GM18870 (cell line): ENCODE data around the gene CAPN2.
"Not testable (repeated sequence)": the region's sequence is repeated elsewhere in the genome, so short reads cannot be mapped to it uniquely, and the experiment has no call there.

Experiments
- ATAC-seq: cut with Tn5 transposase; IDR thresholded peaks from one replicate; pipeline ENCODE4 v1.9.1; 2021; ENCODE audit warnings: moderate library complexity; ENCODE audit not compliant: unreplicated experiment

The CAPN2 gene

GRCh38 chr1:223784541-223784940 lies 72.2 kb downstream of the CAPN2 start:
- no peak for ATAC-seq

DNA sequence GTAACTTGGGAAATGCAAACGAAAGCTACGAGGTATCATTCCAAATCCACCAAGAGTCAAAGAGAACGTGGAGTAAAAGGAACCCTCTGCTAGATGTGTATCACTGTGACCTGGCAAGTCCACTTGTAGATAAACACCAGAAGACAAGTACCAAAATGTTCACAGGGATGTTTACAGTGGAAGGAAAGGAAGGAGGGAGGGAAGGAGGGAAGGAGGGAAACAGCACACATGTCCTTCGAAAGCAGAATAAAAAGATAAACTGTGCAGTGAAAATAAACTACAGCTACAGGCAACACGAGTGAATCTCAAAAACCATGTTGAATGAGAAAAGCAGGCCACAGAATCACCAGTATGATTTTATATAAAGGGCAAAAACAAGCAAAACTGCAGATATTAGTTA lies 73.5 kb downstream of the CAPN2 start:
- ATAC-seq = no peak

DNA sequence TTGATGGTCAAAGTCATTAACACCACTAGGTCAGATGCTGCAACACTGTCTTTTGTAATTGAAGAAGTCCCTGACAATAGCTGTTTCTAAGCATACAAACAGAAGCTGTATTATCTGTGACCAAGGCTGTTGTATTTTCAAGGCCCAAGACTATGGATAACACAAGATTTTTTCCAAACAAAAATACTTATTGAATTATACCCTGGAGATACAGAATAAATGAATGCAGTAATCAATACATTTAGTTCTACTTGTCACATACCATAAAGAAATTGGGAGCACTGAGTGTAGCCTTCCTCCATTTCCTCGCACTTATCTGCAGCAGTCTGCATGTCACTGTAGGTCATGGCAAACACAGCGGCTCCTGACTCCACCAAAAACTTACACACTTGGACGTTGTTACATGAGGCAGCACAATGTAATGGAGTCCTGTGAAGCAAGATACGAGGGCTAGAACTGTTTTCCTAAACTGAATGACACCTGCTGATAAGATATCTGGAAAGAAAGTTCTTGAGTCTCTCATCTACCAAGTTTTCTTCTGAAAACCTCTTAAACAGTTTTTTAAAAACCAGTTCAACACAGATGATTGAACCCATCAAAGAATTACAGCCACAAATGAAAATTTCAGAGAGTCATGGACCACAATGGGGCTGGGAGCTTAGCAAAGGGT lies 76.5 kb downstream of the CAPN2 start:
- no peak for ATAC-seq

GRCh38 chr1:223792046-223792445 lies 79.7 kb downstream of the CAPN2 start:
- no peak for ATAC-seq

- ATAC-seq = no peak
Observed at GRCh38 chr1:223793716-223794115, 81.4 kb downstream of the CAPN2 start.

- ATAC-seq = no peak
Observed at GRCh38 chr1:223794136-223794880, 82.0 kb downstream of the CAPN2 start.

DNA sequence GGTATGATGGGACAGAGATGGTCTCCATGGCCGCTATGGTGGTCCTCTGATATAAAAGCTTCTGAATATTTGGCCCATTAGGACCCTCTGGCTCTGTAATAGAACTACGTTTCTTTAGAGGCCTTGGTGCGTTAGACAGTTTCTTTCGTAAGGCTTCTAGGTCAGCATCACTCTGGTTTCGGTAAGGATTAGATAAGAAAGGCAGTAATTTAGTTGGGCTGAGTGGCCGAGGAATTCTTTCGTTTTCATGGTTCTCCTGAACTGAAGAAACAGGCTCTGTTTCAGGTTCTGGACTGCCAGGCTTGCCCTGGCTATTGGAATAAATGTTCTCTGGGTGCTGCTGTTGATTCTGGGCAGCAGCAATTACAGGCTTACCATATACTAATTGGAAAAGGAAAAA lies 83.9 kb downstream of the CAPN2 start:
- ATAC-seq = no peak

- ATAC-seq = no peak
Observed at GRCh38 chr1:223802032-223802431, 89.7 kb downstream of the CAPN2 start.

- no peak for ATAC-seq
Observed at GRCh38 chr1:223802602-223803001, 90.3 kb downstream of the CAPN2 start.

DNA sequence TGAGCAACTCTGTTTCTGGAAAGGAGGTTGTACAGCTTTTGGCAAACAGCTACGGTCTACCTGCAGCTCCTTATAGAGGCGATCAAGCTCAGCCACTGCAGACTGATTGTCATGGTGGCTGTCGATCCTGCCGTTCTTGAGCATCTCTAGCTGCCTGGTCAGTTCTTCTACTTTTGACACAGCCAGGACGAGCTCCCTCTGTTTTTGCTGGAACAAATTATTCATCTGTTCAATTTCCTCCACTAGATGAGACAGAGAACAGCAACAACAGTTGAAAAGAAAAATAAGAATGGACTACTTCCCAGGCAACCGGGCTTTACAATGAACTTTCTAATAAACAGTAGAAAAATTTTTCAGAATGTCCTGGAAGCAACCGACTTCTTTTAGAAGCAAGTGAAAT lies 90.9 kb downstream of the CAPN2 start:
- ATAC-seq = no peak

DNA sequence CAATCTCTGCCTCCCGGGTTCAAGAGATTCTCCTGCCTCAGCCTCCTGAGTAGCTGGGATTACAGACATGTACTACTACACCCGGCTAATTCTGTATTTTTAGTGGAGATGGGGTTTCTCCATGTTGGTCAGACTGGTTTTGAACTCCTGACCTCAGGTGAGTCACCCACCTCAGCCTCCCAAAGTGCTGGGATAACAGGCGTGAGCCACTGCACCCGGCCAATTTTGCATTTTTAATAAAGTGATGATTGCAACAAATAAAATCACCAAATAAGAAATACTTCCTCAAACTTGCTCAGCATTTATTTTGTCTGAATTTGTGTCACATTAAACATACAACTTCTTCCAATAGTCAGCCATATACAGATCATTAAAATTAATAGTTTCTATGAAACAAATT lies 97.6 kb downstream of the CAPN2 start:
- ATAC-seq = not testable (repeated sequence)

GRCh38 chr1:223810586-223810985 lies 98.2 kb downstream of the CAPN2 start:
- no peak for ATAC-seq

DNA sequence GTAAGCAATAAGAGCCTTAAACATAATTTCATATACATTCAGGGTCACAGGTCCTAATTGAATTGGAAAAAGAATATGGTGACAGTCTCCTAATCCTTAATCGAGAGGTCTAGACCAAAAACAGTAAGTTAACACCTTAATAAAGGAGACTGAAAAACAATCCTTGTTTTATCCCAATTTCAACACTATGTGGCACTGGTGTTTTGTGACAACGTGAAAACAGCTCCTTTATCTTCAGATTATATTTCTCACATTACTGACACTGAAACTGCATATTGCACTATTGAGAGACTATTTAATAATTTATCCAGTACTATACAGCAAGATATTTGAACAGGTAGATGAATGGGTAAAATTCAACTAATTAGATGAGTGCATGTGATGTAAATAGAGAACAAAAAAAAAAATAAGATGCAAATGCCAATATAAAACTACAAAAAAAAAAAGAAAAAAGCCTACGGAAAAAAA lies 99.3 kb downstream of the CAPN2 start:
- ATAC-seq = no peak

DNA sequence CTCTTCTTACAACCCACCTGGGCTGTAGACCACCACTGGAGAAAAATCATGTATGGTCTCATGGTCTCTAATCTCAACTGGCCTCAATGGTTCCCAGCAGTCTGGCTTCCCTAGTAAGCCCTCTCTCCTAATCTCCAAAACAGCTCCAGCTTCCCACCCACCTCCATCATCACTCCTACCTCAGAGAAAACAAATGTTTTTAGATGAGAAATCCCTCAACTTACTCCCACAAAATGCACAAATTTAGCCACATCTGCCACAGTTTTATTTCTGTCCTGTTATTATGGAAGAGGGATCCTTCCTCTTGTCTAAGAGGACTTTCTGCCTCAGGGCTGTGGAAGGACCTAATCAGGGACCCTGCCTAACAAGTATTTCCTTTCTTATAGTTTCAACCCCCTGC lies 101.3 kb downstream of the CAPN2 start:
- no peak for ATAC-seq

- no peak for ATAC-seq
Observed at GRCh38 chr1:223815020-223815853, 102.9 kb downstream of the CAPN2 start.

- ATAC-seq = no peak
Observed at GRCh38 chr1:223815865-223816264, 103.5 kb downstream of the CAPN2 start.

DNA sequence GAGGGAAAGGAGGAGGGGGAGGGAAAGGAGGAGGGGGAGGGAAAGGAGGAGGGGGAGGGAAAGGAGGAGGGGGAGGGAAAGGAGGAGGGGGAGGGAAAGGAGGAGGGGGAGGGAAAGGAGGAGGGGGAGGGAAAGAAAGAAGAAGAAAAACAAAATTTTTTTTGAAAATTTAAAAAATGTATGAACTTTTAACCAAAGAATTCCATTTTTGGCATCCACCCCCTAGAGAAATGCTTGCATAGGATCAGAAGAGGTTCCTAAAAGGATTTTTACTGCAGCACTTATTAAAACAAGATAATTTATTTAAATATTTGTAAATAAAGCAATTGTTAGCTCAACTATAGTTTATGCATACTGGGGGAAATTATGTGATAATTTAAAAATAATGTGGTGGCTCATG lies 104.9 kb downstream of the CAPN2 start:
- not testable (repeated sequence) for ATAC-seq

DNA sequence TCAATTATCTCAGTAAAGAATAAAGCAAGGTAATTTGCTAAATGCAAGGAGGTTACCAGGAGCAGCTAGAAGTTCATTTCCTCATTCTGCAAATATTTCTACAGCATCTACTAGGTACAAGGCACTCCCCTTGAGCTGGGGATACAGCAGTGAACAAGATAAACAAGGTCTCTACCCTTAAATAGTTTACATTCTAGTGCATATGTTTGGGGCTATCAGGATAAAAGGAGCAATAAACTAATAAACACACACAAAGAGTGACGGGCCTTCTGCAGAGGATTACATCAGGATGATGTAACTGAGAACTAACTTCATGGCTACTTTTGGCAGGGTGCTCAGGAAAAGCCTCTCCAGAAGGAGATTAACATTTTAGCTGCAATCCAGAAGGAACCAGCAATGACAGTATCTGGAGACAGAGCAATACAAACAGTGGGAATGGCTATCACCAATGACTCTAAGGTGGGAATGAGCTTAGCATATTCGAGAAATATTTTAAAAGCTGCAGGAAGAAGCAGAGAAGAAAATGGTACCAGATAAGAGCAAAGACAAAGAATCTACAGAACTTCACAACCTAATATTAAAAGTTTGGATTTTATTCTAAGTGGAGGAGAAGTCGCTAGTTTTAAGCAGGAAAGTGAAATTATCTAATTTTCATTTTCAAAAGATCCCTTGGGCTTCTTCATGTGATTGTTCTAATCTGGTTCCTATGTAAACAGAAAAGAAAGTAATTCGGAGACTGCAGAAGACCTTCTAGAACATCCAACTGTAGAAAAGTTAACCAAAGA lies 107.6 kb downstream of the CAPN2 start:
- no peak for ATAC-seq

DNA sequence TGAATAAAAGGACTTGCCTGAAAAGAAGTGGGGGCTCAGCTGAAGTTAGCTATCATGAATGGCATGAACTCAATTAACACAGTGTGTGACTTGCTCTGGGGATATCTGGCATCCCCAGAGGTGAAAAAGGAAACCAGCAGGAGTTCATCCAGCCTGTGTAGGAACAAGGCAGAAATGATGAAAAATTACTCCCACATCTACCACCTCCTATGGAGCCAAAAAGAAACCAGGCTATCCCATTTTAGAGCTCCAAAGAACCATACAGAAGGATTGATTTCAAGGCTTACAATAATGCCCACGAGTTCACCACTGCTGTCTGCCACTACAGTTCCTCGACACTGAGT lies 108.1 kb downstream of the CAPN2 start:
- ATAC-seq = no peak

DNA sequence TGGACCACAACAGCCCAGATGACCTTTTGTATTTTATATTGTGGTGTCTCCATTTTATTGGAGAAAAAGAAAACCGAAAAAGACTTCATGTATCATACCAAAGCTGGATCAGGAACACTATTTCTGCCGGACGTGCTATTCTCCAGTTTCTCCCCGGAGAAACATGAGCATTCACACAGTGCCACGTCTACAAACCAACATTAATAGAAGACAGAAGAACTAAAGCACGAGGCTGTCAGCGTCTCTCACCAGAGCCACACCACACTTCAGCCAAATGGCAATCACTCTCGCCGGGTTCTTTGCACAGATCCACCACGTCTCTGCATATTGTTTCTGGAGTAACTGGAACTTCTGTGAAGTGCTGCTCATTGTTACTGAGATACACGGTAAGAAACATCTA lies 108.6 kb downstream of the CAPN2 start:
- ATAC-seq = no peak

DNA sequence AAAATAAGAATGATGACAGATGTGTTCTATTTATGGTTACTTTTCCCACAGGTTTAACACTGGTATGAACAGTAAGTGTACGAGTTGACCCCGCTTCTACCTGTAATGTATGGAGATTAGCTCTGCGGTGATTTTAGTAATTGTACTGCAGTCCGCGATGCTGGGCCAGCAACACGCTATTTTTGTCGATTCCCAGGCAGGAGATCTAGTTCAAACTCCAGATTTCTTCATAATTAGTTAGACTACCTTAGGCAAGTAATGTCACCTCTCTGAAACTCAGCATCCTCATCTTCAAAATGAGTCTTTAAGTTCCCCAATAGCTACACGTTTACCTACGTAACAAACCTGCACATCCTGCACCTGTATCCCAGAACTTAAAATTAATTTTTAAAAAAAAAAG lies 111.9 kb downstream of the CAPN2 start:
- ATAC-seq = no peak
